HepG2 (cell line): ENCODE data around the gene TPM2. TPM values are rescaled to one million over a fixed set of nuclear protein-coding genes. Genes with fewer than 3 reads are reported as not detected.

ENCODE experiments used
- ATAC-seq: fragments of 200-7000 bp; cut with Tn5 transposase; 3 replicates; pipeline ENCODE4 v1.9.1; 2020; ENCODE audit warnings: mild to moderate bottlenecking, moderate library complexity
- BruUV-seq: library from RNA; stranded (reverse); fragments of 400-500 nt; replicated peaks from 2 replicates; lab custom pipeline; 2021; lab: Mats Ljungman, UMichigan
- CTCF ChIA-PET: fragments of 300-600 bp; formaldehyde crosslinking; extraction: SDS; loops from one replicate; lab custom pipeline; 2021; ENCODE audit warnings: low total read pairs, inconsistent platforms, low intra/inter-chr PET ratio; lab: Yijun Ruan, JAX
- POLR2A ChIA-PET: fragments of 350-600 bp; sonication (Branson Sonifier 250); formaldehyde crosslinking; loops from one replicate; lab custom pipeline; 2020; ENCODE audit warnings: antibody characterized with exemption, inconsistent platforms; lab: Yijun Ruan, JAX
- DNase-seq: peaks from one replicate; pipeline ENCODE4 v3.0.0-alpha.2; 2015; ENCODE audit warnings: low spot score
- FAIRE-seq: peaks from 3 replicates; lab custom pipeline; 2011; peaks lifted over from hg19 to GRCh38; lab: Jason Lieb, UNC
- H2AFZ ChIP-seq: one replicate; pipeline ENCODE4 v1.6.1; 2011; ENCODE audit warnings: low read length, inconsistent platforms
- H3K27ac ChIP-seq: fragments of 300-600 bp; 3 replicates; pipeline ENCODE4 v1.8.0; 2011; ENCODE audit warnings: mixed run types, mild to moderate bottlenecking, mixed read lengths, low read length, inconsistent platforms; ENCODE audit not compliant: insufficient read depth; ENCODE audit errors: extremely low read length
- H3K27me3 ChIP-seq, 2 experiments: fragments of 200-600 bp in 1 of 2; 2 replicates in 1 of 2; 3 replicates in 1 of 2; pipeline versions ENCODE4 v1.6.0 to v1.8.0; 2011; ENCODE audit warnings: low read length in 2 of 2, mild to moderate bottlenecking in 2 of 2, moderate library complexity in 2 of 2, inconsistent platforms in 1 of 2; ENCODE audit not compliant: insufficient read depth in 2 of 2, control insufficient read depth in 1 of 2
- H3K36me3 ChIP-seq, 2 experiments: fragments of 200-600 bp in 1 of 2; replicated peaks in 1 of 2; 2 replicates in 1 of 2; 3 replicates in 1 of 2; pipeline versions ENCODE4 v1.5.1 to v1.8.0; 2011; ENCODE audit warnings: low read length in 2 of 2, inconsistent platforms in 1 of 2; ENCODE audit not compliant: insufficient read depth in 2 of 2, control insufficient read depth in 1 of 2
- H3K4me1 ChIP-seq: 2 replicates; pipeline ENCODE4 v1.5.1; 2012; ENCODE audit warnings: low read length, inconsistent platforms; ENCODE audit not compliant: insufficient read depth
- H3K4me2 ChIP-seq: 2 replicates; pipeline ENCODE4 v1.6.0; 2011; ENCODE audit warnings: low read depth, low read length, inconsistent platforms
- H3K4me3 ChIP-seq, 3 experiments: fragments of 200-600 bp in 1 of 3; sonication (generic), shearing (Covaris generic) in 1 of 3; replicated peaks in 1 of 3; 2 replicates each; pipeline ENCODE4 v1.5.1; 2011 to 2016; ENCODE audit warnings: low read length in 3 of 3, inconsistent platforms in 2 of 3, low read depth in 2 of 3, mild to moderate bottlenecking in 2 of 3, control low read depth in 1 of 3, mixed read lengths in 1 of 3; ENCODE audit not compliant: insufficient read depth in 1 of 3
- H3K79me2 ChIP-seq: one replicate; pipeline ENCODE4 v1.6.1; 2011; ENCODE audit warnings: low read length, inconsistent platforms; ENCODE audit not compliant: insufficient read depth
- H3K9ac ChIP-seq: 2 replicates; pipeline ENCODE4 v1.6.0; 2011; ENCODE audit warnings: mild to moderate bottlenecking, low read depth, low read length, inconsistent platforms; ENCODE audit not compliant: insufficient read depth
- H3K9me3 ChIP-seq: 2 replicates; pipeline ENCODE4 v1.5.1; 2012; ENCODE audit warnings: mild to moderate bottlenecking, low read length
- H4K20me1 ChIP-seq: 2 replicates; pipeline ENCODE4 v1.6.0; 2011; ENCODE audit warnings: inconsistent platforms, mild to moderate bottlenecking, low read length, moderate library complexity; ENCODE audit not compliant: insufficient read depth
- AHDC1 ChIP-seq: sonication (generic); formaldehyde crosslinking; IDR thresholded peaks from 2 replicates; pipeline ENCODE4 v1.5.1; 2020; ENCODE audit warnings: mild to moderate bottlenecking, missing genetic modification reagents, borderline replicate concordance
- WGBS: methylation state at CpG from one replicate; pipeline ENCODE4 v1.1.6; 2017; ENCODE audit warnings: low lambda C conversion rate; 5-methylcytosine and 5-hydroxymethylcytosine counted together
- in situ Hi-C: cut with HindIII; loops from 2 replicates; pipeline ENCODE4 v1.10.0; 2017; ENCODE audit warnings: low pct_unique_long_range_greater_than_20kb; ENCODE audit not compliant: extremely low pct_ligation_motif_present
- intact Hi-C: fragments of 100-400 bp; cut with micrococcal nuclease; formaldehyde crosslinking; loops from one replicate; pipeline ENCODE4 v1.10.0; 2022; ENCODE audit not compliant: unreplicated experiment
- polyA plus RNA-seq, 8 experiments: library from polyadenylated mRNA; depleted of rRNA in 3 of 8; stranded (reverse) in 7 of 8; unstranded in 1 of 8; fragments of >200 nt; fragmentation: Illumina TruSeq in 4 of 8; extraction: Trizol in 4 of 8; gene quantifications; 2 replicates each; pipeline versions ENCODE4 v1.2.1 to v1.2.3, GENCODE V29; 2011 to 2016; ENCODE audit warnings: low read depth in 4 of 8, missing spikeins in 1 of 8, mixed read lengths in 1 of 8; ENCODE audit not compliant: insufficient read depth in 1 of 8
- total RNA-seq, 5 experiments: library from RNA; depleted of rRNA; stranded (reverse); fragments of >200 nt; fragmentation: Illumina TruSeq; extraction: Trizol; gene quantifications; 2 replicates each; pipeline ENCODE4 v1.2.3, GENCODE V29; 2016; ENCODE audit warnings: low read depth in 1 of 5

TPM2 gene
- total and polyA plus RNA-seq, 2 of the 13 experiments (the other 11 are each of a cell fraction or from before 2014, with no cell fraction given), result 3.1 to 10.7 TPM

- no peak for DNase-seq
- Histone ChIP-seq H4K20me1 (no peaks in the 10 kb centered on the region), H3K4me1 (peaks cover 7% of the 10 kb centered on the region; the same call in 1 of the 2 replicates), H3K36me3 (no peaks in the 10 kb centered on the region), H3K4me3 (no peak overlapping the region), H3K9ac (no peak overlapping the region), H2AFZ (no peak overlapping the region), H3K9me3 (no peaks in the 10 kb centered on the region), H3K79me2 (no peaks in the 10 kb centered on the region), H3K27me3 (no peaks in the 10 kb centered on the region; a peak in 1 of 5 replicates), H3K27ac (no peak overlapping the region), H3K4me2 (no peak overlapping the region)
- no peak for ATAC-seq
- FAIRE-seq, result no peak
- intact Hi-C loops, result no loop called here
- ChIA-PET POLR2A (no interaction called here), CTCF (no interaction called here)
- no peak for TF ChIP-seq AHDC1
- no TSS peak for BruUV-seq
- WGBS, result 59% methylated on average over 9 of the region's 9 CpGs
- in situ Hi-C loops, result no loop called here
These were observed 53.4 kb downstream of the TPM2 start for GRCh38 chr9:35636135-35636876.
